ENCODE measurements around the gene ZSWIM7.
"Not testable (repeated sequence)": the region's sequence is repeated elsewhere in the genome, so short reads cannot be mapped to it uniquely, and the experiment has no call there.

The ZSWIM7 gene

DNA sequence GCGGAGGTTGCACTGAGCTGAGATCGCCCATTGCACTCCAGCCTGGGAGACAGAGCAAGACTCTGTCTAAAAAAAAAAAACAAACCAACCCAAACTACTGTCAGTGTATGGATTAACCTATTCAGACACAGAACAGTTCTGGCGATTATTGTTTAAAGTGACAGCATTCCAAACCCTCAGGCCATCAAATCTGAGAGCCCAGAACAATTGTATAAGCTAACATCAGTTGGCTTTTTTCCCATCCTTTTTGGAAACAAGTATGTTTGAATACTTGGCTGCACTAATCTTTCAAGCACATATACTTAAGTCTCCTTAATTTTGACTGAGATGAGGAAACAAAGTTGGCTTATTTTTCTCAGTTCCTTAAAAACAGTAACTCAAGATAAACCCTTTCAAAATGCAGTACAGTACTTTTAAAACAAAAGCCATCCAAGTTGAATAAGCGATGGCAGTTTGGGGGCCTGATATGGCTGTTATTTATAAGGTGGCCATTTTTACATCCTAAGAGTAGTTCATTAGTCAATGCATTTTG, 1.4 kb downstream of the ZSWIM7 start:
- no peak for DNase-seq (ENCODE audit: low read depth)

DNA sequence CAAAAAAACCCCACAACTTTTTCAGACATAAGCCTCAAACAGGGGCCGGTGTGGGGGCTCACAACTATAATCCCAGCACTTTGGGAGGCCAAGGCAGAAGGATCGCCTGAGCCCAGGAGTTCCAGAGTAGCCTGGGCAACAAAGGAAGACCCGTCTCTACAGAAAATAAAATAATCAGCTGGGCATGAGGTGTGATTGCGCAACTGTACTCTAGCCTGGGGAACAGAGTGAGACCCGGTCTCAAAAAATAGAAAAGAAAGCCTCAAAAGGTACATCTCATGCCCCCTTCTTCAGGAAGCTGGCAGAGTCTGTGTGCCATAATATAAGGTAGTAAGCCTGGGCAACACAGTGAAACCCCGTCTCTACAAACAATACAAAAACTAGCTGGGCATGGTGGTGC, 3.2 kb downstream of the ZSWIM7 start:
- DNase-seq (ENCODE audit: low read depth): no peak

DNA sequence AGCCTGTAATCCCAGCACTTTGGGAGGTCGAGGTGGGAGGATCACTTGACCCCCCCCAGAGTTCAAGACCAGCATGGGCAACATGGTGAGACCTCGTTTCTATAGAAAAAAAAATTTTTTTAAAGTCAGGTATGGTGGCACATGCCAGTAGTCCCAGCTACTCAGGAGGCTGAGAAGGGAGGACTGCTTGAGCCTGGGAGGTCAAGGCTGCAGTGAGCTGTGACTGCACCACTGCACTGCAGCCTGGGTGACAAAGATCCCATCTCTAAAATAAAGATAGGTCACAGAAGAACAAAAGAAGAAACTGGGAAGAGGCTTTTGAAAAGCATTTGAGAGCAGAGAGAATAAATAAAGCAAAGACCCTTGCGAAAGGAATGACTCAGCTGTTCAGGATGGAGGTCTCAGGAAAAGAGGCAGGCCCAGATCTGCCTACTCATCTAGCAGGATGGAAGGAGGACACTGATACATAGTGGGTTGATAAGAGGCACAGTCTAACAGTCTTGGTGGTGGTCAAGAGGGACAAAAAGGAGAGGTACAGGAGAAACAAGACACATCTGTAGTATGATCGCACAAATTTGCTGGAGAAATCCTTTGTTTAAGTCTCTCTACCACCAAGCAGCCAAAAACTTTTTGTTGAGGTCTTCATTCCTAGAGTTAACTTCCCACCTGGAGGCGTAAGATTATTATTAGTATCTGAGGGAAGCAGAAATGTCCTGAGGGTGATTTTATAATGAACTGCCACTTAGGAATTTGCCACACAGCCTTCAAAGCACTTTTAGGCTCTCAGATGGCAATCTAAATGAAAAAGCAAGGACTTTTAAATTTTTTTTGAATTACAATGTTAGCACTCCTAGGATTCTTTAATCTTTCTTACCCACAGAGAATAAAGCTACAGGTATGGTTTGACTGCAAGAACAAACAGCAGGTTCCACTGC, 17.6 kb downstream of the ZSWIM7 start:
- peak; percentile 38 for DNase-seq (ENCODE audit: low read depth)

DNA sequence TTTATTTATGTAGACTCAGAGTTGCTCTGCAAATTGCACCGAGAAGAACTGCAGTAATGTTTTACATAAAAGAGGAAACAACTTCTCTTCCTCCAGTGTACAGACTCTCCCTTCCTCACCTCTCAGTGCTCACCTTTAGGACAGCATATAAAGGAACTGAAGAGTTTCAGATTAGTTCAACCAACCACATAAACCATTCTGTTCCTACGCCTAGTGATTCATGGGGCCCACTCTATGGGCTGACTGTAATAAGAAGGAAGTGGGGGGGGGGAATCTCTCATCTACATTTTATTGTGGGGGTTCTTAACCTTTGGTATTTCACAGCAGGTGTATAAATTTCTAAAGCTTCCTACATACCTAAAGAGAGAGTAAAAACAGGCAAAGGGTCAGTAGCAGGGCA, 18.3 kb downstream of the ZSWIM7 start:
- DNase-seq (ENCODE audit: low read depth): no peak

DNA sequence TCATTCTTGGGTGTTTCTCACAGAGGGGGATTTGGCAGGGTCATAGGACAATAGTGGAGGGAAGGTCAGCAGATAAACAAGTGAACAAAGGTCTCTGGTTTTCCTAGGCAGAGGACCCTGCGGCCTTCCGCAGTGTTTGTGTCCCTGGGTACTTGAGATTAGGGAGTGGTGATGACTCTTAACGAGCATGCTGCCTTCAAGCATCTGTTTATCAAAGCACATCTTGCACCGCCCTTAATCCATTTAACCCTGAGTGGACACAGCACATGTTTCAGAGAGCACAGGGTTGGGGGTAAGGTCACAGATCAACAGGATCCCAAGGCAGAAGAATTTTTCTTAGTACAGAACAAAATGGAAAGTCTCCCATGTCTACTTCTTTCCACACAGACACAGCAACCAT, 20.5 kb downstream of the ZSWIM7 start:
- not testable (repeated sequence) for DNase-seq (ENCODE audit: low read depth)

DNA sequence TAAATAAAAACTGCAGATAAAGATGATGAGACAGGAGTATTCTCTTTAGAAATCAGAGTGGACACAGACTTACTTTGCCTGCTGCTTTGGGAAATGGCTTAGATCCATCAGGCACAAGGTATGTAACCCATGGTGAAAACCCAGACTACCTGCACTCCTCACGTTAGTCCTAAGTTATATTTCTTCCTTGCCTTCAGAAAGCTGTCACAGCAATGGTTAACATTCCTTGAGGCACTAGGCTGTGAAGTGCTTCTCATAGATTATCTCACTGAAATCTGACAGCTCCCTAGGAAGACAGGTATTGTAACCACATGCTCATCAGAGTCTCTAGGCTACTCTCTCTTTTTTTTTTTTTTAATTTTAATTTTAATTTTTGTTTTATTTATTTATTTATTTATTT, 20.9 kb downstream of the ZSWIM7 start:
- no peak for DNase-seq (ENCODE audit: low read depth)

DNA sequence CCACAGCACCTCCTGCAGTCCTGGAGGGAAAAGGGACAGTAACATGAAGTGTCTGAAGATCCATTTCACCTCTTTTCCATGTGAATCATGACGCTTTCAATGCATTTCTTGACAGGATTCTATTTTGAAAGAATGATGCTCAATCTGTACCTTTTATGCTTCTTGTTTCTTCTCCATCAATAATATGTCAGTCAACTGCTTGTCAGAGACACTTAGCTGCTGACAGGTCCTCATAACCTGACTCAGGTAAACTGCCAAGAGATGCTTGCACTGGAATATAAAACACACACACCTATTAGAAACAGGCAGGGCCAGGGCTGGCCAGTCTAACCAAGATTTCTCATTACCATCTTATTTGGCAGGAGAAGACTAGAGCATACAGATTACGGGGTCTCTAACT, 21.6 kb downstream of the ZSWIM7 start:
- no peak for DNase-seq (ENCODE audit: low read depth)

DNA sequence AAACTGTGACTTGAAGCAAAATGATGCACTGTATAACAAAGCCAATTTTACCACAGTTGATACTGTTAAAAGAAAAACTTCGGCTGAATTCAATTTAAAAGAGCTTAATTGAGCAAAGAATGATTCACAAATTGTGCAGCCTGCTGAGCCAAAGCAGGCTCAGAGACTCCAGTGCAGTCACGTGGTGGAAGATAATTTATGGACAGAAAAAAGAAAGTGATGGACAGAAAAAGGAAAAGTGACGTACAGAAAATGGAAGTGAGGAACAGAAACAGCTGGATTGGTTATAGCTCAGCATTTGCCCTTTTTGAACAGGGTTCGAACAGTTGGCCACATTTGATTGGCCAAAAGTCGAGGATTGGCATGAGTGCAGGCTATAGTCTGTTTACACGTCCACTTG, 25.7 kb downstream of the ZSWIM7 start:
- no peak for DNase-seq (ENCODE audit: low read depth)

DNA sequence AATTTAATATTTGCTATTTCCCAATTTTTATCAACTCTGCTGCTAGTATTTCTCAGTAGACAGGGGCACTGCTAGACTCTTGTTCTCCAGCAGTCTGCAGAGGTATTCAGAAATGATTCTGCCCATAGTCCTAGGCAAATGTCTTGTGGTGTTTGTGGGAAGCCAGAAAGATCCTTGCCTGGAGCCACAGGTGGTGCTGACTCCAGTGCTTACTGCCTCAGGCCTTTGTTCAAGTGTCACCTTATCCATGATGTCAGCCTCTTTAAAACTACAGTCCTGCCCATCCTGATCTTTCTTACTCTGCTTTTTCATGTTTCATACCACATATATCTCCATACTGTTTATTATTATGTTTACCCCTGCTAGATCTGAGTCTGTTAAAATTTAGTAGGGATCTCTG, 26.5 kb downstream of the ZSWIM7 start:
- DNase-seq (ENCODE audit: low read depth): no peak

DNA sequence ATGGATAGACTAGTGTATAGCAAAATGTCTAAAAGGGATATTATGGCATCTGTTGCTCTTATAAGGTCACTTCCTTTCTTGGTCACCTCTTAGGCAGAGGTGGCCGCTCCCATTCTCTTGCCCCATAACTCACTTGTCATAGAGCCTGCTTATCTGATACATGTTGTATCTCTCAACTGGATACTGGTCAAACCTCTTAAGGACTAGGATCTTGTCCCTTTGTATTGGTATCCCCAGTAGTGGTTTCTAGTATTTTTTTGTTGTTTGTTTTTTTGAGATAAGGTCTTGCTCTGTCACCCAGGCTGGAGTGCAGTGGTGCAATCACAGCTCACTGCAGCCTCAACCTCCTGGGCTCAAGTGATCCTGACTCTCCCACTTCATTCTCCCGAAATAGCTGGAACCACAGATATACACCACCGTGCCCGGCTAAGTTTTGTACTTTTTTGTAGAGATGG, 27.0 kb downstream of the ZSWIM7 start:
- no peak for DNase-seq (ENCODE audit: low read depth)

DNA sequence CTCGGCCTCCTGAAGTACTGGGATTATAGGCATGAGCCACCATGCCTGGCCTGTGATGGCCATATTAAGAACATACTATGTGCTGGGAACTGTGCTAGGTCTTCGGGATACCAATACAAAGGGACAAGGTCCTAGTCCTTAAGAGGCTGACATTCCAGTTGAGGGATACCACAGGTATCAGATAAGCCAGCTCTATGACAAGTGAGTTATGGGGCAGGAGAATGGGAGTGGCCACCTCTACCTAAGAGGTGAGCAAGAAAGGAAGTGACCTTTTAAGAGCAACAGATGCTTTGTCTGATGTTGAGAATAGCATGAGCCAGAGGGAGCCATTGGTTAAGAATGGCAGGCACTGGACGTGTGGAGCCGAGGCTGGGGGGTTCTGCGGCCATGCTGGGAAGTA, 27.6 kb downstream of the ZSWIM7 start:
- no peak for DNase-seq (ENCODE audit: low read depth)

DNA sequence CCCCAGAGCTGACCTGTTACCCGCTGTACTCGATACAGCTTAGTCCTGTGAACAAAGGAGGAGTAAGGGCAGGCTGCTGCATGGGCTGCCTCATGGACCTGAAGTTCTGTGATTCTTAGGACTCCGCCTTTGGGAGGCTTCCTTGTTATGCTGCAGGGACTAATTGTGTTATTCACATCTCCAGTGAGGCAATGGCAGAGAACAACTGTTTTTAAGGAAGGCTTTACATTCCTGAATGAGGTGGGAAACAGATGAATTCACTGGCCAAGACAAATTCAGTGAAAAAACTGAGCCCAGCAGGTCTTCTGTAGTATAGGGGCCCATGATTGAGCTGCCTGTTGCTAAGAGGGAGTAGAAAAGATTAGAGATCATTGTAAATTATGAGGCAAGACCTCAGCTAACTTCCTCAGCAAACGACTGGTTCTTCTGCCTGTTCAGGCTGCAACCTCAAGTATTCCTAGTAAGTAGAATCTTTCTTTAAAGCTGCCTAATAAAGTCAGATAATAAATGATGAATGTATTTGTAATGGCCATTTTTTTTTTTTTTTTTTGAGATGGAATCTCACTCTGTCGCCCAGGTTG, 28.3 kb downstream of the ZSWIM7 start:
- no peak for DNase-seq (ENCODE audit: low read depth)

DNA sequence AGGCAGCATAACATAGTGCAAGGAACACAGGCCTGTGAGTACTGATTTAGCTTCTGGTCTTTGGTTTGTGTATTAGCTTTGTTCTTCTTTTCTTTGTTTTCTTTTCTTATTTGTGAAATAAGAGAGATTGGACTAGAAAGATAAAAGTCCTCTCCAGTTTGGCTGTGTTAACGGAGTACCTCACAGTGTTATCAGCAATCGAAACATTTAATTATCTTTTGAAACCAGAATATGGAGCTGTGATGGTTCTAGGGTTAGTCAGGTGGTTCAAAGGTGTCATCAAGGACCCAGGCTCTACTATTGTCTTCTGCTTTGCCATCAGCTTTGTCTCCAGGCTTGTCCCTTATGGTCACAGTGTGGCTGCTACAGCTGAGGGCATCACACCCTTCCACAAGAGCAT, 29.0 kb downstream of the ZSWIM7 start:
- DNase-seq (ENCODE audit: low read depth): no peak

DNA sequence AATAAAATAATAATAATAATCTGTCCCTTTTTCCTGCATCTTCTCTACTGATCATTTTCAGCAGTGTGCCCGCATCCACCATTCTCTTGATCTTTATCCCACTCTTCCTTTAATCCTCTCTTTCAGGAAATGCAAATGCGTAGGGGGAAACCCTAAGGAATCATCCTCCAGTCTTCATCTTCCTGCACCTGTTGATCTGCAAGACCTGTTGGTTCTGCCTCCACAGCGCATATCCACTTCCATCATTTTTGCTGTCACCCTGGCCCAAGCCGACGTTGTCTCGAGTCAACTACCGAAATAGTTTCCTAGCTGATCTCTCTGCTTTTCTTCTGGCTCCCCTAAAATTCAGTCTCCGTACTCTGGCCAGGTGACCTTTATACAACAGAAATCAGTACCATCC, 30.0 kb downstream of the ZSWIM7 start:
- DNase-seq (ENCODE audit: low read depth): no peak

DNA sequence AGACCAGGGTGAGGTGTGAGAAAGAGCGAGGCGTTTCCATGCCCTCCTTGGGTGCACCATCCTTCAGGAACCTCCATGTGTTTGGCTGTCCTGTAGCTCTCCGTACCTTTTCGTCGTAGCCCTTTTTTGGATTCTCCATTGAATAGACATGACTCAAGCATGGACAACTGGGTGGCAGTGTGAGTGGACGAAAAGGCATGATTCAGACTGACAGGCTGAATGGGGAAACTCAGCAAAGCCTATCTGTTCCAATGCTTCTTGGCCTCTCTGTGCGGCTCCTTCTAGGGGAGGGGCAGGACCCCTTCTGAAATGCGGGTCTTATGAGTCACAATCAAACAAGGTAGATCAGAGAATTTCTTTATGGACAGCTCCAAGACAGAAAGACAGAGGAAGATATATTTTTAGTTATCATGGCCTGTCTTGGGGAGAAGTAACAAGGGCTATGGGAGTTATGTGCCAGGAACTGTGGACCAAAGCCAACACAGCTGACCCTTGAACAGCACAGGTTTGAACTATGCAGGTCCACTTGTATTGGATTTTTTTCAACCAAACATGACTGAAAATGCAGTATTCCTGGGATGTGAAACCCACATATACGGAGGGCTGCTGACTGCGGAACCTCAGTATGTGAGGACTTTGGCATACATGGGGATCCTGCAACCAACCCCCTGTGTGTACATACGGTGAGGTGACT, 31.7 kb downstream of the ZSWIM7 start:
- no peak for DNase-seq (ENCODE audit: low read depth)

DNA sequence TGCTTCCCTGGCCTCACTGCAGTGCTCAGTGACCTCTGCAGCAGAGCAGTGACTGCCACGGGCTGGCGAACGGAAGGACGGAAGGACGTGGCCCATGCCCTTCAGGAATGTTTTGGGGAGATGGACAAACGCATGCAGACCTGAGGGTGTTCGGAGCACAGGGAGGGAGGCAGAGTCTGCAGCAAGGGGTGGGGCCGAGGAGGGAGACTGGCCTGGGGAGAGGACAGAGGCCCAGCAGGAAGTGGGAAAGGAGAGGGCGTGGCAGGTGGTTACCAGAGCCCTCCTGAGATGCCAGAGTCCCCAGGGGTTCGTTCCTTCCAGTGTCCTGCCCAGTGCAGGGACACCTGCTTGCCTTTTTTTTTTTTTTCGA, 32.6 kb downstream of the ZSWIM7 start:
- no peak for DNase-seq (ENCODE audit: low read depth)

DNA sequence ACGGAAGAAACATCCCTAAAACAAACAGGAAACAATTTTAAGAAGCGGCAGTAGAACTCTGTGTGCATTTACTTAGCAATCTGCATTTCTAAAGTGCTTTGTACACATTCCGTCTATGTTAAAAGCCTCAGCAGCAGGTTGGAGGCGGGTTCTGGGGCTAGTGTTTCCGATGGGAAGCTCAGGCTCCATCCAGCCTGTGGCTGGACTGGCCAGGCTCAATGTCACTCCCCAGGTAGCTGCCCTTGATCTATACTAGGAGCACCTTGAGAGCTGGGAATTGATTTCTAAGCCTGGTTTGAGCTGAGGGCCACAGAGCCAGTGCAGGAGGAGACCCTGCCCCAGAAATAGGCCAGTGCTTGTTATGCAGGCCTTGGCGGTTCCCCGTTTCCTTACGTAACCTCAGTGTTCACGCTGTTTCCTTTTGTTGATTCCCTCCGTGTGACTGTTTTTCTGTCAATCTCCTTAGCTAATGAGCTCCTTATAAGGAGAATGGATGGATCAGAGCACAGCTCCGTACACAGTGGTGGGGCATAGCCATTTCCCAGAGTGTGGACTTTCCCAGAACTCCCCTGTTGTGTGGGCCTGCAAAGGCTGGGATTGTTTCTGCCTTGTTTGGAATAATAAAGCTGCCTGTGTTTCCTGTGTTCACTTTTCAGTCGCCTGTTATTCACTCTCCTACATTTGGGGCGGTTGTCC, 33.2 kb downstream of the ZSWIM7 start:
- no peak for DNase-seq (ENCODE audit: low read depth)

DNA sequence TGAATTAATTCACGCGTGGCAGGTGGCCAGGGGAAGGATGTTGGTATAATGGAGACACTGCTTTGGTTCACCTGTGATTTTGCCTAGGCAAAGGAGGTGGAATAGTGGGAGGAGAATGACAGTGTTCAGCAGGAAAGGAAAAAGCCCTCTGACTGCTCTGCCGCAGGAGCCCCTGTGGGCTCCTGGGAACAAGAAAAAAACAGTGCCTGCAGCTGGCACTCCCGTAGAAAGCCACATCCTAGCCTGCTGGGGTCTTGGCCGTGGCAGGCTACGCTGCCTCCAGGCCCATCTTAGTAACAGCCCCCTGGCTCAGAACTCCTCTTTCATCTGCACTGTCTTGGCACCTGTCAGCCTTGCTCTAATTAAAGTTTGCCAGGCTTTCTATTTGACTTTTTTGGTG, 34.0 kb downstream of the ZSWIM7 start:
- DNase-seq (ENCODE audit: low read depth): no peak

DNA sequence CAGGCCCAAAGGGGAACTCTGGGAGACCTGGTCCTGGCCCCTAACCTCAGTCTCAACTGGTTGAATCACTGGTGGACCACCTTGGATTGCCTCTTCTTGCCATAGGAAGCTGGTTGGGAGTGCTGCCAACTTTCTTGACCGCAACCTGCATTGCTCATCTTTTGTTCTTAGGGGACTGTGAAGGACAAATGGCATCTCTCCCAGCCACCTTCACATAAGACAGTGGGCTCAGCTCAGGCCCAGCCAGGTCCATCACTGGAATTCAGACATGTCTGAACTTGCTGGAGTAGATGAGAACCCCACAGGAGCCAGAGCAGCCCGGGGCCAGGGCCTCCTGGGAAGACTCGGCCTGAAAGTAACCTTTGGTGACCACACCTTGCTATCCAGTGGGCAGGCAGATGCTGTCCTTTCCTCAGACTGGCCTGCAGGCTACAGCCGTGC, 35.8 kb downstream of the ZSWIM7 start:
- DNase-seq (ENCODE audit: low read depth): no peak

DNA sequence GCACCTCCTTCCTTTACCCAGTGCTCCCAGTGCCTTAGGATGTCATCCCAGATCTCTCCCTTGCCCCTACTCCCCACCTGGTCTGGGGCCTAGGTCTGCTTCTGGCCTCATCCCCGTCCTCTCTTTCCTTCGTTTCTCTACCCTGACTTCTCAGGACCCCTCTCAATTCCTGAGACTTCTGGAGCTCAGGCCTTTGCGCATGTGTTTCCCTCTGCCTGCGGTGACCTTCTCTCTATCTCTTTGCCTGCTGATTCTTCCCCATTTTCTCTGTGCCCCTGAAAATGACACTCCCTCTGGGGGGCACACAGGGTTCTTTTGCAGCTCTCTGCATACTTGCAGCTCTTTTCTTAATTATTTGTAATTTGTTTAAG, 41.0 kb downstream of the ZSWIM7 start:
- no peak for DNase-seq (ENCODE audit: low read depth)

DNA sequence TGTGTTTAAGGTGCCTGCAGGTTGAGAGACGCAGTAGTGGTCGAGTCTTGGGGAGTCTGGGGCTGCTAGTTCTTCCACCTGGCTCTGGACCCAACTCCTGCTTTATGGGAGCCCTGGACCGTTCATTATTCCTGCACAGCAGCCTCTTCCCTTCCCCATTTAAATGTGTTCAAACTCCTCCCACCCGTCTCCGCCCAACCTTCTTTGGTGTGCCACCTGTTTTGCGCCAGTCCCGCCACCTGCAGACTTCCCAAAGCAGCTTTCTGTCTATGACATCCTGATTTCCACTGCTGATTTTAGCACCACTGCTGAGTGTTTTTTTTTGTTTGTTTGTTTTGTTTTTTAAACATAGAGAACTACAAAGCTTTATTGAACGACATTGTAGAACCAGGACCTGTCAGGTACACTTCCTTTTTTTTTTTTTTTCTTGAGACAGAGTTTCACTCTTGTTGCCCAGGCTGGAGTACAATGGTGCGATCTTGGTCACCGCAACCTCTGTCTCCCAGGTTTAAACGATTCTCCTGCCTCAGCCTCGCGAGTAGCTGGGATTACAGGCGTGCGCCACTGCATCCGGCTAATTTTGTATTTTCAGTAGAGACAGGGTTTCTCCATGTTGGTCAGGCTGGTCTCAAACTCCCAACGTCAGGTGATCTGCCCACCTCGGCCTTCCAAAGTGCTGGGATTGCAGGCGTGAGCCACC, 41.7 kb downstream of the ZSWIM7 start:
- no peak for DNase-seq (ENCODE audit: low read depth)

DNA sequence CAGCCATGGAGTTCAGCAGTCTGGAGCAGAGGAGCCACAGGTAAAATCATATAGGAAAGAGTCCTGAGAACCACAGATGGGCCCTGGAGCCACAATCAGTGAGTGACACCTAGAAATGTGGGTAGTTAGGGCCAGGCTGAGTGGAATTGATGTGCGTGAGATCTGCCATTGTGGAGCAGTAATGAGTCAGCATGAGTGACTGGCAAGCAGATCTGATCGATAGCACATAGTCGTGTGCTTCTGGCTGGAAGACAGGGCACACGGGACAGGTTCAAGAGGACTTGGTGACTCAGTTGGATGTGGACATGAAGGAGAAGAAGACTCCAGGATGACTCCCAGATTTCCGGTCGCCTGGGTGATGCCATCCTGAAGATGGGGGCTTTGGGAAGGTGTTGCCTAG, 42.3 kb downstream of the ZSWIM7 start:
- no peak for DNase-seq (ENCODE audit: low read depth)

All from non-pigmented ciliary epithelial cell (primary cell).